ENCODE data around the gene MGAT3.

MGAT3 gene

DNA sequence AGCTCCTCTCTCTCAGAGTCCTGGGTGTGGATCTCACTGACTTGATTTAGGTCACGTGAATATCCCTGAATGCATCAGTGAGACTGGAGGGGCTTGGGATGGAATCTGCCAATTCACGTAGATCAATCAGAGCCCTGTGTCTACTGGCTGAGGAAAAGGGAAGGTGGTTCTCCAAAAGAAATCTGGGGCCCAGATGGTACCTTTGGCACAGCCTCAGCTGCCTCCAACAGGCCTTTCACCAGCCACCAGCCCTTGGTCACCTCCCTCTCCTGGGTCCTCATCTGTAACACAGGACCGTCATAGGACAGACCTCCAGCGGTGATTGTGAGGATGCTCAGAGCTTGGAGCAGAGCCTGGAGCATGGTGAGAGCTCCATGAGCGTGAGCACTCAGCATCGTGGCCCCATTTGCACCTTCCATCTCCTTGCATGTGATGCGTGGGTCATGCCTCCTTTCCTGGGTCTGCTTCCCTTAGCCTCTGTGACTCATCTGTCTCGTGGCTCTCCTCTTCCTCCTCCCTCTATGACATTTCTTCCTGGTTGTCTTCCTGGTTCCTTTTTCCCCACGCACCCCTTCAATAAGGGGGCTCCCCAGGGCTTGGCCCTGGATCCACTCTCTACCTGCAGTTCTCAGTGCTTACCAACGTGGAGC, 37.8 kb downstream of the MGAT3 start:
- Histone ChIP-seq H3K27ac (ENCODE audit: low read depth, low read length, severe bottlenecking) (peak overlapping the region; percentile 58), H3K36me3 (ENCODE audit: control insufficient read depth, insufficient read depth, low read length) (no peaks in the 10 kb centered on the region), H3K4me1 (ENCODE audit: control insufficient read depth, insufficient read depth, low read length, poor library complexity, severe bottlenecking) (peaks cover 7% of the 10 kb centered on the region), H3K4me3 (ENCODE audit: extremely low read depth, insufficient read depth, low read length, poor library complexity, severe bottlenecking) (no peak overlapping the region), H3K9me3 (ENCODE audit: control insufficient read depth, low read length) (no peaks in the 10 kb centered on the region)
- WGBS, 2 experiments (ENCODE audit: insufficient coverage in 2 of 2) = 83 to 92% methylated on average over 7 to 10 of the region's 10 CpGs

DNA sequence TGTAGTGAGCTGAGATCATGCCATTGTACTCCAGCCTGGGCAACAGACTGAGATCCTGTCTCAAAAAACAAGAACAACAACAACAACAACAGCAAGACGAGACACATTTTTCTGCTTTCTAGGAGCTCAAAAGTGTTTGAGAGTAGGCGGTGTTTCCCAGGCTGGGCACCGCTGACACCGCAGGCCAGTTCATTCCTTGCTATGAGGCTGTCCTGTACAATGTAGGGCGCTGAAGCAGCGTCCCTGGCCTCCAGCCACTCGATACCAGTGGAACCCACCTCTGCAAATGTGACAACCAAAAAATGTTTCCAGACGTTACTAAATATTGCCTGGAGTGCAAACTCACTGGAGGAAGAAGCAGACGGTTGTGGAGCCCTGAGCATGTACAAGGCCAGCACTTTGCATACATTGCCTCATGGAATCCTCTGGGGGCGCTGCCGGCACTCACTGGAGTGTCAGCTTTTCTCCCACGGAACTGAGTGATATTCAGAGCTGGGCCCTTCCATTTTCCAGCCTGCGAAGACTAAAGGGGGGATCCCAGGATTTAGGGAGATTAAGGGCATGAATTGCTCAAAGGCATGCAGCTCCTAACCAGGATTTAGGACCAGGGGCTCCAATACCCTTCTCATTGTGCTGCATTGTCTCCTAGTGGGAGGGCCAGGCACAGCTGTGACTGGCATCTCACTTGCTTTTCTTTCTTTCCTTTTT, 39.5 kb downstream of the MGAT3 start:
- Histone ChIP-seq H3K36me3 (ENCODE audit: control insufficient read depth, insufficient read depth, low read length) (no peaks in the 10 kb centered on the region), H3K4me3 (ENCODE audit: extremely low read depth, insufficient read depth, low read length, poor library complexity, severe bottlenecking) (no peak overlapping the region), H3K4me1 (ENCODE audit: control insufficient read depth, insufficient read depth, low read length, poor library complexity, severe bottlenecking) (peaks cover 7% of the 10 kb centered on the region), H3K9me3 (ENCODE audit: control insufficient read depth, low read length) (no peaks in the 10 kb centered on the region), H3K27ac (ENCODE audit: low read depth, low read length, severe bottlenecking) (no peak overlapping the region)
- WGBS, 2 experiments (ENCODE audit: insufficient coverage in 2 of 2) = 47 to 65% methylated on average over 11 to 13 of the region's 13 CpGs

DNA sequence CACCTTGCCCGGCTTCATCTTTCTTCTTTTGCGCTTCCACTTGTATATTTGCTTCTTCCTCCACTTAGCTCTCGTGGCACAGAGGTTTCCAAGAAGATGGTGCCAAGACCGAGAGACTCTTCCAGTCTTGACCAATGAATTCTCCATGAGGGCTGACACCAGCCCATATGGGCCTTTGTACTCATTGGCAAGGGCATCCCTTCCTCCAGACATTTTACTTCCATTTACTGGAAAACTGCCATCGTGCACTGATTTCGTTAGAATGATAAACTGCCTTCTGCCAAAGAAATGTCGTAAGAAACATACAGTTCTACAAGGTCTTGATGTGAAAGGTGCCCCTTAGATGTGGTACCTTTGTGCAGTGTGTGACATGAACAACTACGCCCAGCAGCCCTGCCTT, 40.6 kb downstream of the MGAT3 start:
- H3K9me3 ChIP-seq (ENCODE audit: control insufficient read depth, low read length) = no peaks in the 10 kb centered on the region
- 97 to 99% methylated on average over 7 of the region's 8 CpGs for WGBS, 2 experiments (ENCODE audit: insufficient coverage in 2 of 2)
- H3K4me3 ChIP-seq (ENCODE audit: extremely low read depth, insufficient read depth, low read length, poor library complexity, severe bottlenecking) = no peak overlapping the region
- H3K36me3 ChIP-seq (ENCODE audit: control insufficient read depth, insufficient read depth, low read length) = no peaks in the 10 kb centered on the region
- no peak overlapping the region for H3K27ac ChIP-seq (ENCODE audit: low read depth, low read length, severe bottlenecking)
- H3K4me1 ChIP-seq (ENCODE audit: control insufficient read depth, insufficient read depth, low read length, poor library complexity, severe bottlenecking) = peaks cover 7% of the 10 kb centered on the region

DNA sequence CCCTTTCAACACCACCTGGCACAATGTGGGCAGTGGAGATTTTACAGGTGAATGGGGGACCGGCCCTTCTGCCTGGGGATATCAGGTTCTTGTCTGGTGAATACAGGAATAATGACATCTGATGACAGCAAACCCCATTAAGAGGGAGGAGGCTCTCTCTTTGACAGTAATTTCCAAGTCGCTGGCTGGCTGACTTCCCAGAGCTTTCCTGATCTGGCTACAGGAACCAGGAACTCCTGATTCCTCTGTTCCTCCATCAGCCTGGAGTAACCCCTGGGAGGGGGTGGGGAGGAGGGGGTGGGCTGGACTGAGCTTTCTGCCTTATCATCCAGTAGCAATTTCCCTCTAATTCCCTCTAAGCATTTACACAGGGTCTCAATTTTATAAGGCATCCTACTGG, 41.6 kb downstream of the MGAT3 start:
- no peak overlapping the region for H3K27ac ChIP-seq (ENCODE audit: low read depth, low read length, severe bottlenecking)
- peaks cover 1% of the 10 kb centered on the region for H3K36me3 ChIP-seq (ENCODE audit: control insufficient read depth, insufficient read depth, low read length)
- 80% methylated on average over 1 of the region's 2 CpGs; no CpG with 5 or more reads in 1 of the 2 experiments for WGBS, 2 experiments (ENCODE audit: insufficient coverage in 2 of 2)
- no peaks in the 10 kb centered on the region for H3K9me3 ChIP-seq (ENCODE audit: control insufficient read depth, low read length)
- H3K4me1 ChIP-seq (ENCODE audit: control insufficient read depth, insufficient read depth, low read length, poor library complexity, severe bottlenecking) = peaks cover 11% of the 10 kb centered on the region
- no peak overlapping the region for H3K4me3 ChIP-seq (ENCODE audit: extremely low read depth, insufficient read depth, low read length, poor library complexity, severe bottlenecking)

DNA sequence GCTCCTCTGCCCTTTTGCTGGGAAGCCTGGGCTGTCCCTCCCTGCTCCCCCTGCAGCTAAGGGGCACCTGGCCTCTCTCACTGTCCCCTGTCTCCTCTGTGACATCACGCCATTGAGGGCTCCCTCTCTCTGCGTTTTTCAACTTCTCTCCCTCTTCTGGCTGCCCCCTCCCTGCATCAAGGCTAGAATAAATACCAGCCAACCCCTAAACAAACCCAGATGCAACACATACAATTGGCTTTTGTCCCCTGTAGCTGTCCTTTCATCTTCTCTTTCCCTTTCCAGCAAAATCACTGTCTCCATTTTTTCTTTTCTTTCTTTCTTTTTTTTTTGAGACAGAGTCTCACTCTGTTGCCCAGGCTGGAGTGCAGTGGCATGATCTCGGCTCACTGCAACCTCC, 42.0 kb downstream of the MGAT3 start:
- Histone ChIP-seq H3K4me1 (ENCODE audit: control insufficient read depth, insufficient read depth, low read length, poor library complexity, severe bottlenecking) (peaks cover 13% of the 10 kb centered on the region), H3K27ac (ENCODE audit: low read depth, low read length, severe bottlenecking) (no peak overlapping the region)

DNA sequence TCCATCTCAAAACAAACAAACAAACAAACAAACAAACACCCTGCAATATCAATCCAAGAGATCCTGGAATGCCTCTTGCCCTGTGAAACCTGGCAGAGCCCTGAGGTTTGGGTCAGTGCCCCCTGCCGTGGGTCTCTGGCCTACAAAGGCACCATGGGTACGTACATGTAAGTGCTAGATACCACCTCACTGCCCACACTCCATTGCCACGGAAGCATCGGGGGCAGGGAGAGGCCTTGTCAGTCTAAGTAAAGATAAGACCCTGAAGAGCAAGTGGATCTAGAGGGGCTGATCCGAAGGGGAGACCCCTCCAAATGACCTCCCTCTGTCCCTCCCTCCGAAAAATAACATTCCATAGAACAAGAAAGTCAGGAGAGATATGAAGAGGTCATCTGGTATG, 43.3 kb downstream of the MGAT3 start:
- 75 to 88% methylated on average over 1 of the region's 6 CpGs for WGBS, 2 experiments (ENCODE audit: insufficient coverage in 2 of 2)

More for the DNA sequence above, 42.0 kb downstream of the MGAT3 start:
- no peaks in the 10 kb centered on the region for H3K9me3 ChIP-seq (ENCODE audit: control insufficient read depth, low read length)
- peaks cover 4% of the 10 kb centered on the region for H3K36me3 ChIP-seq (ENCODE audit: control insufficient read depth, insufficient read depth, low read length)
- no peak overlapping the region for H3K4me3 ChIP-seq (ENCODE audit: extremely low read depth, insufficient read depth, low read length, poor library complexity, severe bottlenecking)
- 39 to 48% methylated on average over 2 to 3 of the region's 3 CpGs for WGBS, 2 experiments (ENCODE audit: insufficient coverage in 2 of 2)

DNA sequence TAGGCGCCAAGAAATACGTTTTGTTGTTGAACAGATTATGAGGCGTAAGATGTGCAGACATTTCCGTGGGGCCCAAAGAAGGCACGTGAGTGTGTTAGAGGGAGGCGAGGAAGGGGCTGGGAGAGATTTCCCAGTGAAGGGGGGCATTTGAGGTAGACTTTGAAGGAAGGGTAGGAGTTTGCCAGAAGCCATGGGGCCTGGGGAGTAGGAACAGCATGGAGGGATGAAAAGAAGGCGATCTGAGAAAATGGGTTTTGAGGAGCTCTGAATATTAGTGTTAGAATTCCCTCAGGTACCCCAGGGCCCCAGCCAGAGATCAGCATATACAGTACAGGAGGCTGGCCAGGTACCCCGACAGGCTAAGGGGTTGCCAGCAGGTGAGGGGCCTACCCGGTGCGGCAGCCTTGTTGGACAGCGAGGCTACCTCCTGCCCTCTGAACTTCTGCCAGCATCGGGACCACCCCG, 44.9 kb downstream of the MGAT3 start:
- 43 to 44% methylated on average over 13 of the region's 13 CpGs for WGBS, 2 experiments (ENCODE audit: insufficient coverage in 2 of 2)
- peaks cover 6% of the 10 kb centered on the region for H3K4me1 ChIP-seq (ENCODE audit: control insufficient read depth, insufficient read depth, low read length, poor library complexity, severe bottlenecking)
- peak overlapping the region; percentile 49 for H3K27ac ChIP-seq (ENCODE audit: low read depth, low read length, severe bottlenecking)
- peaks cover 32% of the 10 kb centered on the region for H3K36me3 ChIP-seq (ENCODE audit: control insufficient read depth, insufficient read depth, low read length)
- no peaks in the 10 kb centered on the region for H3K9me3 ChIP-seq (ENCODE audit: control insufficient read depth, low read length)
- H3K4me3 ChIP-seq (ENCODE audit: extremely low read depth, insufficient read depth, low read length, poor library complexity, severe bottlenecking) = peak overlapping the region; percentile 94

More for the DNA sequence above, 43.3 kb downstream of the MGAT3 start:
- no peak overlapping the region for H3K4me3 ChIP-seq (ENCODE audit: extremely low read depth, insufficient read depth, low read length, poor library complexity, severe bottlenecking)
- H3K27ac ChIP-seq (ENCODE audit: low read depth, low read length, severe bottlenecking) = no peak overlapping the region
- peaks cover 6% of the 10 kb centered on the region for H3K4me1 ChIP-seq (ENCODE audit: control insufficient read depth, insufficient read depth, low read length, poor library complexity, severe bottlenecking)
- H3K36me3 ChIP-seq (ENCODE audit: control insufficient read depth, insufficient read depth, low read length) = peaks cover 16% of the 10 kb centered on the region
- no peaks in the 10 kb centered on the region for H3K9me3 ChIP-seq (ENCODE audit: control insufficient read depth, low read length)

DNA sequence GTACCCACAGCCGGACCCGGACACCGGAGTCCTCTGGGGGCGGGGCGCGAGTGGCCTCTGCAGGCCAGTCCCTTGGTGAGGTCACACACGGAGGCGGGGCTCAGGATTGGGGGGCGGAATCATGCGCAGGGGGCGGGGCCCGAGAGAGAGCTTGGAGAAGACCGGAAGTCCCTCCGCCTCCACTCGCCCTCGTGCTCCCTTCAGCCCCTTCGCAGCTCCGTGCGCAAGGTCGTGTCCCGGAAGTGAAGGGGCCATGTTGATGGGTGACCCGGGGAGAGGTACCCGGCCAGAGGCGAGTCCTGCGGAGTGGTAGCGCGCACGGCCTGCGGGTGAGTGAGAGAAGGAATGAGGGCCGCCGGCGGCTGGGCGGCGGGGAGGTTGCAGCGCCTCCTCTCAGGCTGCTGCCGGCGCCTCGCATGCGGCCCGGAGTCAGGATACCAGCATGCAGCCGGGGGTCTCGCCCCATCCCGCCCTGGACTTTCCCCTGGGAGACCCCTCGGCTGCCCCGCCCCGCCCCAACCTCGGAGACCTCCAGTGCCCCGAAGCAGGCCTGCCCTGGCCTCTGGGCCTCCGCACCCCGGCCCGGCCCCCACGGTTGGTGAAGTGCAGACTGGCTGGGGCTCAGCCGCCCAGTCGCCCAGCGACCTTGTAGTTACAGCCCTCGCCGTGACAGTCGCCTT, 45.4 kb downstream of the MGAT3 start, which contains the start of gene MIEF1:
Gene MIEF1 (plus strand): TSS at position 182 of the 680 bp plus-strand sequence. CDS start 9,005 bp downstream, outside the sequence.
- no peaks in the 10 kb centered on the region for H3K9me3 ChIP-seq (ENCODE audit: control insufficient read depth, low read length)
- WGBS, 2 experiments (ENCODE audit: insufficient coverage in 2 of 2) = 0 to 1% methylated on average over 40 to 46 of the region's 58 CpGs

DNA sequence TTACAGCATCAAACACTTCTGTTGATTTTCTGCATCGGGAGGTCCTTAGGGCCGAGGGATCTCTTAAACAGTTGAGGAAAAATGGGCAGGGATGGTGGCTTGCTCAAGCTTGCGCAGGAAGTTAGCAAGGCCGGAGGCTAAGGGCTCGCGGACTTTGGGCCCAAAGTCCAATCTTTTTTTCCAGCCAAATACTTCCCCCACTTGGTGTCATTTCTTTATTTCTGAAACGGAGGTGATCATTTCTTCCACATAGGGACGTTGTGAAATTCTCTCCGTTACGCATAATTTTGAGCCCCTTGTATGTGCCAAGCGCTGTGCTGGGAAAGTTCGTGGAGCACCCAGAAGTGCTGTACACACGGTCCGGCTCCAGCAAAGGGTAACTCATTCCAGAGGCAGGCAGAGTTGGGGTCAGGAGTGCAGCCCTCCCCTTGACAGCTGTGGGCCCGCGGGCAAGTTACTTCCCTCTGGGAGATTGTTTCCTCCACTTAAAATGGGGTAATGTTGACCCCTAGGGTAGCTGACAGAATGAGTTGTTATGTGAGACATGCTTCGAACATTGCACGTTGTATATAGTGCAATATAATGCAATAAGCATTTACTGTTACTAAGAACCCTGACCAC, 46.1 kb downstream of the MGAT3 start:
- peak overlapping the region; percentile 30 for H3K27ac ChIP-seq (ENCODE audit: low read depth, low read length, severe bottlenecking)
- peaks cover 6% of the 10 kb centered on the region for H3K4me1 ChIP-seq (ENCODE audit: control insufficient read depth, insufficient read depth, low read length, poor library complexity, severe bottlenecking)
- peak overlapping the region; percentile 94 for H3K4me3 ChIP-seq (ENCODE audit: extremely low read depth, insufficient read depth, low read length, poor library complexity, severe bottlenecking)
- WGBS, 2 experiments (ENCODE audit: insufficient coverage in 2 of 2) = 32 to 37% methylated on average over 10 to 16 of the region's 18 CpGs
- H3K9me3 ChIP-seq (ENCODE audit: control insufficient read depth, low read length) = no peaks in the 10 kb centered on the region
- H3K36me3 ChIP-seq (ENCODE audit: control insufficient read depth, insufficient read depth, low read length) = peaks cover 43% of the 10 kb centered on the region

More for the DNA sequence above, 45.4 kb downstream of the MGAT3 start, which contains the start of gene MIEF1:
- Histone ChIP-seq H3K4me3 (ENCODE audit: extremely low read depth, insufficient read depth, low read length, poor library complexity, severe bottlenecking) (peak within 1 kb of the TSS; percentile 94), H3K36me3 (ENCODE audit: control insufficient read depth, insufficient read depth, low read length) (peaks cover 37% of the 10 kb centered on the region), H3K27ac (ENCODE audit: low read depth, low read length, severe bottlenecking) (peak within 1 kb of the TSS; percentile 49), H3K4me1 (ENCODE audit: control insufficient read depth, insufficient read depth, low read length, poor library complexity, severe bottlenecking) (peaks cover 6% of the 10 kb centered on the region)

DNA sequence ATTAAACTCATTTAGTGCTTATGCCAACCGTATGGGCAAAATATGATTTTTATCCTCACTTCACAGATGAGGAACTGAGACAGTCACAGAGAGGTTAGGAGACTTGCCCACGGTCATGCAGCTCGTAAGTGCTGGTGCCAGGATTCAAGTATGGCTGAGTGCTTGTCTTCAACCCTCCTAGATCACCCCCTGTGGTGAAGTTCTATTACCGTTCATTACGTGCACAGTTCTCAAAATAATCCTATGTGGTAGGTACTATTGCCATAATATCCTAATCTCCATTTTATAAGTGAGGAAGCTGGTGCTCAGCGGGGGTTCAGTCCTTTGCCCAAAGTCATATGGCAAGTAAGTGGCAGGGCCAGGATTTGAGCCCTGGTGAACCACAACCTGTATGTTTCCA, 46.8 kb downstream of the MGAT3 start:
- no peaks in the 10 kb centered on the region for H3K9me3 ChIP-seq (ENCODE audit: control insufficient read depth, low read length)
- H3K4me3 ChIP-seq (ENCODE audit: extremely low read depth, insufficient read depth, low read length, poor library complexity, severe bottlenecking) = peak overlapping the region; percentile 94
- peaks cover 6% of the 10 kb centered on the region for H3K4me1 ChIP-seq (ENCODE audit: control insufficient read depth, insufficient read depth, low read length, poor library complexity, severe bottlenecking)
- H3K36me3 ChIP-seq (ENCODE audit: control insufficient read depth, insufficient read depth, low read length) = peaks cover 50% of the 10 kb centered on the region
- 95 to 100% methylated on average over 3 to 4 of the region's 6 CpGs for WGBS, 2 experiments (ENCODE audit: insufficient coverage in 2 of 2)
- no peak overlapping the region for H3K27ac ChIP-seq (ENCODE audit: low read depth, low read length, severe bottlenecking)
